C4-2B (cell line): ENCODE measurements around the gene RSAD2.
A peak's percentile ranks its signal among the peaks of the same experiment; 100 is the strongest.

Experiments
- H3K27ac ChIP-seq: fragments of 450-650 bp; 2 replicates; pipeline ENCODE4 v1.5.1; 2017
- ZFX ChIP-seq: fragments of 450-650 bp; IDR thresholded peaks from 2 replicates; pipeline ENCODE4 v1.6.1; 2017
- TF ChIP-seq, protein P1 (sequence below): fragments of 450-650 bp; conservative IDR thresholded peaks from 2 replicates; pipeline ENCODE4 v1.5.1; 2017; ENCODE audit warnings: mild to moderate bottlenecking

RSAD2 gene

DNA sequence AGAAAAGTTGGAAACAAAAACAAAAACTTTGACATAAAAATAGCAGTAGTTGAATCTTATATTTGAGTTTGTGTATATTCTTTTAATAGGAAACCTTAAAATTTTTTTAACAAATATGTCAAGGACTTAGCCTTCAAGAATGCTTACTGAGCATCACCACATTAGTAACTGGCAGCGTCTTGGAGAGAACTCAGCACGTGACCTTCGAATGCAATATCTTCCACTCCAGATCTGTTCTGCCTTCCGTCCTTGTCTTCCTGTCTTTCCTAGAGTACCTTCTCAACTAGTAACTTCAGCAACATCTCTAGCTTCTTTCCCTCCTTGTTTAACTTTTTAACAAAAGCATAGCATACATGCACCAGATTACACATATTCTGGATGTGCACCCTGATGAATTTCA lies 972 bp downstream of the RSAD2 start:
- H3K27ac ChIP-seq: no peak overlapping the region
- TF ChIP-seq ZFX: no peak

DNA sequence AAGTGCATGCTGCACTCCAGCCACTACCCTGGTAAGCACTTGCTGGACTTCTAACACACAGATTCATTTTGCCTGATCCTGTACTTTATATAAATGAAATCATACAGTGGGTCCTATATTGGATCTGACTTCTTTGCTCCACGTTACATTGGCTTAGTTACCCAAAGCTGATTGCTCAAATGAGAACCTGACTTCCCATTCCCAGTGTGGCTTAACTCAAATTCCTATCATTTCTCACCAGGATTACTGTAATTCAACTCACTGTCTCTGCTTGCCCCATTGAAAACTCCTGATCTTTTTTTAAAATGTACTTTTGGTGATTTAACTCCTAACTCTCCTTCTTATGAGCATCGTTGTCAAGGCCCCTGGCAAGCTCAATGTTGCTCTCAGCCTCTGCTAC lies 1.4 kb downstream of the RSAD2 start:
- no peak overlapping the region for H3K27ac ChIP-seq

DNA sequence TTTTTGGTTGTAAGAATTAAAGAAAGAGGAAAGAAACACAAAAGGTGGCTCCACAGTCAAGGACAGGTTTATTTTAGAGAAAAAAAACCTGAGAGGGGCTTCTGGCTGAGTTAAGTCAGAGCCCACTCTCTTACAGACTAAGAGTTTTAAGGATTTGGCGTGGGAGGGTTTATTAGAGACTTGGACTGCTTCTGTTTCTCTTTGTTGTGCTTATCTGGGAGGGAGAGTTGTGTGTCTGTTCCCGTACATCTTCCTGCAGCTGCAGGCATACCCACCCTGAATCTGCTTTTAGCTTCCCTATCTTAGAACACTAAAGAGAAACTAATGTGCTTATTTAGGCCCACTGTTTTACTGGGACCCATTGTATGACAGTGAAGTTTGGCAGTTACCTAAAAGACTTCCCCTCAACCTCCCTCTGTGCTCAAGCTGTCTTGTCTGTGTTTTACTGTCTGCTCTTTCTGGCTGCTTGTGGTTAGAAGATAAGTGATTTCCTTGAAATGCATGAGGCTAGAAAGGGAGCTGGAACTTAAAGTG lies 2.7 kb downstream of the RSAD2 start:
- TF ChIP-seq, protein P1, sequence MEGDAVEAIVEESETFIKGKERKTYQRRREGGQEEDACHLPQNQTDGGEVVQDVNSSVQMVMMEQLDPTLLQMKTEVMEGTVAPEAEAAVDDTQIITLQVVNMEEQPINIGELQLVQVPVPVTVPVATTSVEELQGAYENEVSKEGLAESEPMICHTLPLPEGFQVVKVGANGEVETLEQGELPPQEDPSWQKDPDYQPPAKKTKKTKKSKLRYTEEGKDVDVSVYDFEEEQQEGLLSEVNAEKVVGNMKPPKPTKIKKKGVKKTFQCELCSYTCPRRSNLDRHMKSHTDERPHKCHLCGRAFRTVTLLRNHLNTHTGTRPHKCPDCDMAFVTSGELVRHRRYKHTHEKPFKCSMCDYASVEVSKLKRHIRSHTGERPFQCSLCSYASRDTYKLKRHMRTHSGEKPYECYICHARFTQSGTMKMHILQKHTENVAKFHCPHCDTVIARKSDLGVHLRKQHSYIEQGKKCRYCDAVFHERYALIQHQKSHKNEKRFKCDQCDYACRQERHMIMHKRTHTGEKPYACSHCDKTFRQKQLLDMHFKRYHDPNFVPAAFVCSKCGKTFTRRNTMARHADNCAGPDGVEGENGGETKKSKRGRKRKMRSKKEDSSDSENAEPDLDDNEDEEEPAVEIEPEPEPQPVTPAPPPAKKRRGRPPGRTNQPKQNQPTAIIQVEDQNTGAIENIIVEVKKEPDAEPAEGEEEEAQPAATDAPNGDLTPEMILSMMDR: no peak
- TF ChIP-seq ZFX: no peak
- no peak overlapping the region for H3K27ac ChIP-seq

More for the DNA sequence above, 1.4 kb downstream of the RSAD2 start:
- TF ChIP-seq, protein P1: no peak
- TF ChIP-seq ZFX: no peak

DNA sequence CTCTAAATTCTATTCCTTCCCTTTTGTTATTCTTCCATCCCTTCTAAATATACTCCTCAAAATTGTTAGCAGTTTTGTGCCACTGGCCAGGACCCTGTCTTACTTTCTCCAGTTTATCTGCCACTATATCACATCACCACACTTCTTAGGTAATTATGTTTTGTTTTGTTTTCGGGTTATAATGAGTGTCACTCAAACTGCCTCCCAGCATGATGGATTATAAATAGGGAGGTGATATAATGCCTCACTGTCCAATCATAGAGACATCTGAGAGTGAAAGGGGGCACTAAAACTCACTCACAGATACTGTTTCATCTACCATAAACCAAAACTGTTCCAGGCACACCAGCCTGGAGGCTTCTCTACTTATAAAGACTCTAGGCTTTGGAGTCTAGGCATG lies 3.5 kb downstream of the RSAD2 start:
- TF ChIP-seq, protein P1: no peak
- no peak for TF ChIP-seq ZFX
- H3K27ac ChIP-seq: no peak overlapping the region

DNA sequence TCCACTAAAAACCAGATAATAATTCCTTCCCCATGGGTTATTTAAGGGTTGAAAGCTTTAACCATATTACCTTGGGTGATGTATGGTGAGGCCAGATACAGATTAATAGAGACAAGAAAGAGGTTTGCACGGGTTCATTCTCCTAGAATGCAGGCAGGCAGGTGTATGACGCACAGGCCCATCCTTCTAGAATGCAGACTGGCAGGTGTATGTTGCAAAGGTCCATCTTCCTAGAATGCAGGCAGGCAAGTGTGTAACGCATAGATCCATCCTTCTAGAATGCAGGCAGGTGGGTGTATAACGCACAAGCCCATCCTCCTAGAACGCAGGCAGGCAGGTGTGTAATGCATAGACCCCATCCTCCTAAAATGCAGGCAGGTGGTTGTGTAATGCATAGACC lies 3.9 kb downstream of the RSAD2 start:
- no peak overlapping the region for H3K27ac ChIP-seq
- TF ChIP-seq, protein P1: no peak
- no peak for TF ChIP-seq ZFX

DNA sequence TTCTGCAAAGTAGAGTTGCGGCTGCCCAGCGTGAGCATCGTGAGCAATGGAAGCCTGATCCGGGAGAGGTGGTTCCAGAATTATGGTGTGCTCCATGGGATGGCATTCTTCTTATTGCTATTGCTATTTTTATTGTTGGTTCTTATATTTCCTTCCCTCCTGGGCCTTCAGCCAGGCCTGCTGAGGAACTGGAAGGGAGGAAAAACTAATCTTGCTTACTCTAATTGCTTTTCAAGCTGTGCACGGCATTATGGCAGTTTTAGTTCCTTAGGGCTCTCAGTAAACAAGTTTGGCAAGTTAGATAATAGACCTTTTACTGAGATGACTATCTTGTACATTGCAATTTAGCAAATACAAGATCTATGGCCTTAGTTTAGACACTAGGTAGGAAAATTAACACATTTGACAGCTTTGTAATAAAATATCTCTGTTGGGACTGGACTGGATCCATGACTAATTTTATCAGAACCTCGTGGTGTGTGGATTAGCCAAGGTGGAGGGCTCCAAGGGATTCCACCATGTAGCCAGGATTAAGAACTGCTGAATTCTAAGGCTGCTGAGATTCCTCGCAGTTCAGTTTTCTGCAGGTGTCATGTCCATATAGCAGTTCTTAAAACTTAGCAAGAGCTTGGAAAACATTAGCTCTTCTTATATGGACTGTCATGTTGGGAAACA lies 6.0 kb downstream of the RSAD2 start:
- no peak for TF ChIP-seq ZFX
- TF ChIP-seq, protein P1: no peak
- H3K27ac ChIP-seq: peak overlapping the region; percentile 57

DNA sequence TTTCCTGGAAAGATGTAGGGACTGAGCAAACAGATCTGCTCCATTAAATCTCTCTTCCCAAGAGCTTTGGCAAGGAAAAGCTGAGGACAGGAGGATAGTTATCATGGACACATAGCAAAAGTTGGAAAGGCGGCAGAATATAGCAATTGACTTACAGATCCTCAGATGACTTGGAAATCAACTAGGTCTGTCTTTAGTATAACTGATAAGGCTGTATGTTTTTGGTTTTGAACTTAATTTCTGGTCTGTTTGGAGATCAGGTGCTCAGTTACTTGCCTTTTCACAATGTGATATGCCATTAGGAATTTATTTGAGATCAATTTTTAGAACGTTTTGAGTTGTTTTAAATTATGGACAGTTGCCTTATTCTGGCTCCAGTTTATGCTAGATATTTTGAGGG lies 8.0 kb downstream of the RSAD2 start:
- no peak overlapping the region for H3K27ac ChIP-seq
- TF ChIP-seq, protein P1: no peak
- no peak for TF ChIP-seq ZFX

DNA sequence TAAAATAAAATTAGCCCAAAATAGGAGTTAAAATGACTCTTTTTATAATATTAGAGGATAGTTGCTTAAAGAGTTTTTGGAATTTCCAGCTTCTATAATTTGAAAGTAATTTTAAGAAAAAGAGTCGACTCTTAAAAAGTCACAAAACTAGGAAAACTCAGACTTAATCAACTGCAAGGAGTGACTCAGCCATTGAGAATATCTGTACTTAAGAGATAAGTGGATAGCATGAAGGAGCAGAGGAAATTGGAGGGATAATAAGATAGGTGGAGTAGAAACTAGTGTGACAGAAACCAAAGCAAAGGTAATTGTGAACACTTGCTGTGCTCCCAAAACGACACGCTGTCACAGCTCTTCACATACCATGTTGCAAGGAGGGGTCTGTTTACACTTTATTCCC lies 8.4 kb downstream of the RSAD2 start:
- no peak for TF ChIP-seq ZFX
- TF ChIP-seq, protein P1: no peak
- H3K27ac ChIP-seq: no peak overlapping the region
